Lower leg skin (tissue), 3 donors: ENCODE results near the gene MTSS2.

Experiments
- CTCF ChIP-seq, 3 donors: fragments of 450-650 bp; IDR thresholded peaks; one replicate each; pipeline ENCODE4 v1.5.1; 2016; ENCODE audit warnings: antibody characterized with exemption in 3 of 3, mild to moderate bottlenecking in 3 of 3, moderate library complexity in 2 of 3
- POLR2A ChIP-seq, 2 donors: fragments of 450-650 bp; IDR thresholded peaks; one replicate each; pipeline ENCODE4 v1.6.1; 2016 to 2017; ENCODE audit warnings: antibody characterized with exemption in 2 of 2, mild to moderate bottlenecking in 1 of 2, moderate library complexity in 1 of 2

- no peak for TF ChIP-seq CTCF (IDR thresholded peaks at IDR 0.05)
- TF ChIP-seq POLR2A (IDR thresholded peaks at IDR 0.05), result no peak
Observed at GRCh38 chr16:70647441-70648359, 38.2 kb downstream of the MTSS2 start.
